ENCODE measurements around the gene CCDC160. TPM values are rescaled to one million over a fixed set of nuclear protein-coding genes. Genes with fewer than 3 reads are reported as not detected.

Gene CCDC160
- total and polyA plus RNA-seq, 2 of the 8 experiments (the other 6 are each of a cell fraction or from before 2014, with no cell fraction given), result 0.92 to 2.6 TPM

Other genes starting within 250 kb of the CCDC160 start
- gene PHF6, start 136.1 kb downstream of the CCDC160 start, total RNA-seq (2021; fragmentation: NEBNext Ultra II Directional; extraction: Animal tissue kit (Norgen Biotek cat#: 25700)), result 55.1 and 56.7 TPM in 2 replicates
- gene PHF6, start 136.1 kb downstream of the CCDC160 start, polyA plus RNA-seq (2011; rRNA removed), result 5.8 and 9.2 TPM in 2 replicates
- gene HPRT1, start 223.0 kb downstream of the CCDC160 start, total RNA-seq (2021; fragmentation: NEBNext Ultra II Directional; extraction: Animal tissue kit (Norgen Biotek cat#: 25700)), result 49.5 and 56.0 TPM in 2 replicates
- 11.0 and 16.9 TPM in 2 replicates for gene HPRT1, start 223.0 kb downstream of the CCDC160 start, polyA plus RNA-seq (2011; rRNA removed)

All from H1 (cell line).